ENCODE data around the gene RTN4R. TPM values are rescaled to one million over a fixed set of nuclear protein-coding genes. Genes with fewer than 3 reads are reported as not detected.

RTN4R gene
- total RNA-seq, 1 experiment from 2014 or later: 19.0 TPM

- no TSS peak for BruUV-seq (replicated peaks)
- no peaks in the 10 kb centered on the region for H3K36me3 ChIP-seq (ENCODE audit: control insufficient read depth in 1 of 2, insufficient read depth in 2 of 2, low read length in 2 of 2)
- no peaks in the 10 kb centered on the region for H3K27me3 ChIP-seq (ENCODE audit: insufficient read depth, low read length)
- no peaks in the 10 kb centered on the region for H3K9me3 ChIP-seq (ENCODE audit: control insufficient read depth in 1 of 2, insufficient read depth in 1 of 2, low read depth in 1 of 2, low read length in 2 of 2)
- ChIA-PET POLR2A (no interaction called here), RAD21 (ENCODE audit: low non-redundant PET in 1 of 2, low total read pairs in 2 of 2, uncharacterized antibody in 2 of 2, unreplicated experiment in 2 of 2) (no interaction called here), CTCF (no interaction called here)
- DNase-seq (ENCODE audit: low read depth, low spot score): no peak
- H3K27ac ChIP-seq (ENCODE audit: low read depth, low read length): no peak overlapping the region
- no peak for TF ChIP-seq ELF1 (IDR thresholded peaks at IDR 0.05; ENCODE audit: borderline replicate concordance, low read depth)
- H3K9ac ChIP-seq (ENCODE audit: low read length): no peak overlapping the region
- H3K9me2 ChIP-seq (ENCODE audit: insufficient read depth): no peaks in the 10 kb centered on the region
- no peak overlapping the region for H3K4me2 ChIP-seq (ENCODE audit: low read length)
- H2AFZ ChIP-seq (ENCODE audit: low read depth, low read length, poor library complexity, severe bottlenecking): no peak overlapping the region
- no peak for ATAC-seq
- no peak overlapping the region for H3K4me3 ChIP-seq (replicated peaks in 1 of 2; ENCODE audit: low read depth in 1 of 2, low read length in 2 of 2)
- intact Hi-C loops (cut with micrococcal nuclease): no loop called here
- no peaks in the 10 kb centered on the region for H3K79me2 ChIP-seq (ENCODE audit: insufficient read depth, low read length)
- H3K4me1 ChIP-seq (ENCODE audit: control insufficient read depth in 1 of 2, insufficient read depth in 2 of 2, low read length in 2 of 2): peaks cover 7 to 18% of the 10 kb centered on the region in 2 experiments; a peak in 3 of 4 replicates
- H4K20me1 ChIP-seq (ENCODE audit: insufficient read depth): no peaks in the 10 kb centered on the region
These were observed 22.3 kb downstream of the RTN4R start for GRCh38 chr22:20245577-20246367.

DNA sequence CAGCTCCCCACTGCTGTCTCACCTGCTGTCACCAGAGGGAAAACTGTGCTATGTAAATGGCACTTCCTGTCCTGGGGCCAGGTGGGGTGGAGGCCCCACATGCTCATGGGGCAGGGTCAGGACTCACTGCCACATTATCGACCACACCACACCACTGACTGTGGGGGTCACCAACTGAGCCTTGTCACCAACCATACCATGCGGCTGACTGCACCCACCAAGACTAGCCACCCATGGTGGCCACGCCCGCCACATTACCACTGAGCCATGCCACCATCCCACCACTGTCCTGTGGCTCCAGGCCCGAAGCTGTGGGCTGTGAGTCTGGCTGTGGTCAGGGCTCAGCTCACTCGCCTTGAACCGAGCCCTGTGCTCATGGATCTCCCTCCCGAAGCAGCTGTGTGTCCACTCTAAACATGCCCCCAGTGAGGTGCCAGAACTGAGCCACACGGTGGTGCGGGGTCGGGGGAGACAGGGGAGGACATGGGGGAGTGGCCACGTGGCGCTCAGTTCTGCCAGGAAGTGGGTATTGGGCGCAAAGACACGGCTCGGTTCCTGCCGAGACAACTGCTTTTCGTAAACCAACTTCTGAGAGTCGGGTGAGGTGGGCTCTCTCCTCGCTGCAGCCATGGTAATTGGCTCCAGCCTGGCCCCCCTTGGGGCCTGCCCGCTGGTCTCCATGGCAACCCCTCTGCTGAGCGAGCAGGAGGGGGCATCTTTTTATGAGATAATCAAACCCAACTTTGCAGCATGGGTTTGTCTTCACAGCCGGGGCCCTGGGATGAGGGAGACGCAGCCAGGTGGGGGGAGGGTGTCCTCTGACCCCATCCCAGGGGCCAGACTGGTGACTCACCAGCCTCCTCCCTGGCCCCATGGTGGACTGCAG is 23.2 kb downstream of the RTN4R start:
- H3K4me2 ChIP-seq (ENCODE audit: low read length): no peak overlapping the region
- no peaks in the 10 kb centered on the region for H3K9me3 ChIP-seq (ENCODE audit: control insufficient read depth in 1 of 2, insufficient read depth in 1 of 2, low read depth in 1 of 2, low read length in 2 of 2)
- RAD21 ChIA-PET (ENCODE audit: low non-redundant PET in 1 of 2, low total read pairs in 2 of 2, uncharacterized antibody in 2 of 2, unreplicated experiment in 2 of 2): no interaction called here
- ATAC-seq (no peak), DNase-seq (ENCODE audit: low read depth, low spot score) (no peak)
- no peak overlapping the region for H3K9ac ChIP-seq (ENCODE audit: low read length)
- H3K36me3 ChIP-seq (ENCODE audit: control insufficient read depth in 1 of 2, insufficient read depth in 2 of 2, low read length in 2 of 2): no peaks in the 10 kb centered on the region
- H3K4me1 ChIP-seq (ENCODE audit: control insufficient read depth in 1 of 2, insufficient read depth in 2 of 2, low read length in 2 of 2): peaks cover 7 to 18% of the 10 kb centered on the region in 2 experiments; a peak in 3 of 4 replicates
- CTCF ChIA-PET: interaction anchor here (2.4 kb wide), 1 partner anchor 88 kb away, joined by 6 read pairs; no protein-coding TSS in a partner anchor
- no peak overlapping the region for H2AFZ ChIP-seq (ENCODE audit: low read depth, low read length, poor library complexity, severe bottlenecking)
- intact Hi-C loops (cut with micrococcal nuclease): no loop called here
- H3K79me2 ChIP-seq (ENCODE audit: insufficient read depth, low read length): no peaks in the 10 kb centered on the region
- H4K20me1 ChIP-seq (ENCODE audit: insufficient read depth): no peaks in the 10 kb centered on the region
- H3K27me3 ChIP-seq (ENCODE audit: insufficient read depth, low read length): no peaks in the 10 kb centered on the region
- H3K4me3 ChIP-seq (replicated peaks in 1 of 2; ENCODE audit: low read depth in 1 of 2, low read length in 2 of 2): no peak overlapping the region
- no peaks in the 10 kb centered on the region for H3K9me2 ChIP-seq (ENCODE audit: insufficient read depth)
- BruUV-seq (replicated peaks): no TSS peak
- no peak overlapping the region; the same call in 1 of the 2 replicates for H3K27ac ChIP-seq (ENCODE audit: low read depth, low read length)
- no peak for TF ChIP-seq TCF7L2 (IDR thresholded peaks at IDR 0.05; ENCODE audit: borderline replicate concordance, extremely low read depth, insufficient read depth, insufficient read length)
- TF ChIP-seq JUND (IDR thresholded peaks at IDR 0.05): no peak
- TF ChIP-seq CEBPB (IDR thresholded peaks at IDR 0.05; ENCODE audit: low read depth): no peak
- no peak for TF ChIP-seq EGR1 (IDR thresholded peaks at IDR 0.05; ENCODE audit: low read depth)
- no peak for TF ChIP-seq FOSL1 (IDR thresholded peaks at IDR 0.05; ENCODE audit: low read depth)
- no peak for TF ChIP-seq RAD21 (IDR thresholded peaks at IDR 0.05; ENCODE audit: low read depth)
- TF ChIP-seq ELF1 (IDR thresholded peaks at IDR 0.05; ENCODE audit: borderline replicate concordance, low read depth): no peak
- no peak for TF ChIP-seq YY1 (IDR thresholded peaks at IDR 0.05; ENCODE audit: extremely low read depth, insufficient replicate concordance, low read depth, low read length)
- TF ChIP-seq POLR2AphosphoS5 (IDR thresholded peaks at IDR 0.05; ENCODE audit: low read depth, low read length): no peak
- POLR2A ChIA-PET: no interaction called here

All from HCT116 (cell line).